GM21737 (cell line): ENCODE measurements around the gene SMG6.
A peak's percentile ranks its signal among the peaks of the same experiment; 100 is the strongest.

Experiments used
- ATAC-seq: cut with Tn5 transposase; IDR thresholded peaks from one replicate; pipeline ENCODE4 v1.9.1; 2021; ENCODE audit warnings: mild to moderate bottlenecking, moderate library complexity; ENCODE audit not compliant: unreplicated experiment

SMG6 gene

GRCh38 chr17:2064147-2064489 lies 239.5 kb downstream of the SMG6 start:
- ATAC-seq: no peak

GRCh38 chr17:2063261-2064146 lies 240.1 kb downstream of the SMG6 start:
- no peak for ATAC-seq

GRCh38 chr17:2062571-2063183 lies 240.9 kb downstream of the SMG6 start:
- ATAC-seq: no peak

- no peak for ATAC-seq
Observed at GRCh38 chr17:2061441-2061958, 242.1 kb downstream of the SMG6 start.

GRCh38 chr17:2060681-2061440 lies 242.7 kb downstream of the SMG6 start:
- no peak for ATAC-seq

- no peak for ATAC-seq
Observed at GRCh38 chr17:2060385-2060658, 243.3 kb downstream of the SMG6 start.

GRCh38 chr17:2059547-2060384 lies 243.8 kb downstream of the SMG6 start:
- no peak for ATAC-seq

GRCh38 chr17:2058586-2059546 lies 244.7 kb downstream of the SMG6 start:
- ATAC-seq: no peak

GRCh38 chr17:2057760-2058585 lies 245.6 kb downstream of the SMG6 start:
- no peak for ATAC-seq

- ATAC-seq: no peak
Observed at GRCh38 chr17:2057175-2057759, 246.3 kb downstream of the SMG6 start.

- no peak for ATAC-seq
Observed at GRCh38 chr17:2056206-2057174, 247.1 kb downstream of the SMG6 start.

GRCh38 chr17:2055292-2056205 lies 248.0 kb downstream of the SMG6 start:
- no peak for ATAC-seq

- peak; percentile 36 for ATAC-seq
Observed at GRCh38 chr17:2054512-2055291, 248.9 kb downstream of the SMG6 start, which contains the start of gene HIC1. Gene HIC1 (plus strand): TSS chr17:2055103. CDS start chr17:2056691, 1,588 bp downstream.

- ATAC-seq: no peak
Observed at GRCh38 chr17:2054262-2054511, 249.4 kb downstream of the SMG6 start.

- ATAC-seq: no peak
Observed at GRCh38 chr17:2053380-2054261, 250.0 kb downstream of the SMG6 start.
